ENCODE measurements around the gene CYP4A11. TPM values are rescaled to one million over a fixed set of nuclear protein-coding genes. Genes with fewer than 3 reads are reported as not detected.
"Not testable (repeated sequence)": the region's sequence is repeated elsewhere in the genome, so short reads cannot be mapped to it uniquely, and the experiment has no call there.

CYP4A11 gene, protein sequence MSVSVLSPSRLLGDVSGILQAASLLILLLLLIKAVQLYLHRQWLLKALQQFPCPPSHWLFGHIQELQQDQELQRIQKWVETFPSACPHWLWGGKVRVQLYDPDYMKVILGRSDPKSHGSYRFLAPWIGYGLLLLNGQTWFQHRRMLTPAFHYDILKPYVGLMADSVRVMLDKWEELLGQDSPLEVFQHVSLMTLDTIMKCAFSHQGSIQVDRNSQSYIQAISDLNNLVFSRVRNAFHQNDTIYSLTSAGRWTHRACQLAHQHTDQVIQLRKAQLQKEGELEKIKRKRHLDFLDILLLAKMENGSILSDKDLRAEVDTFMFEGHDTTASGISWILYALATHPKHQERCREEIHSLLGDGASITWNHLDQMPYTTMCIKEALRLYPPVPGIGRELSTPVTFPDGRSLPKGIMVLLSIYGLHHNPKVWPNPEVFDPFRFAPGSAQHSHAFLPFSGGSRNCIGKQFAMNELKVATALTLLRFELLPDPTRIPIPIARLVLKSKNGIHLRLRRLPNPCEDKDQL
- total RNA-seq = not detected in 3 replicates
- long read RNA-seq = 0 reads

DNA sequence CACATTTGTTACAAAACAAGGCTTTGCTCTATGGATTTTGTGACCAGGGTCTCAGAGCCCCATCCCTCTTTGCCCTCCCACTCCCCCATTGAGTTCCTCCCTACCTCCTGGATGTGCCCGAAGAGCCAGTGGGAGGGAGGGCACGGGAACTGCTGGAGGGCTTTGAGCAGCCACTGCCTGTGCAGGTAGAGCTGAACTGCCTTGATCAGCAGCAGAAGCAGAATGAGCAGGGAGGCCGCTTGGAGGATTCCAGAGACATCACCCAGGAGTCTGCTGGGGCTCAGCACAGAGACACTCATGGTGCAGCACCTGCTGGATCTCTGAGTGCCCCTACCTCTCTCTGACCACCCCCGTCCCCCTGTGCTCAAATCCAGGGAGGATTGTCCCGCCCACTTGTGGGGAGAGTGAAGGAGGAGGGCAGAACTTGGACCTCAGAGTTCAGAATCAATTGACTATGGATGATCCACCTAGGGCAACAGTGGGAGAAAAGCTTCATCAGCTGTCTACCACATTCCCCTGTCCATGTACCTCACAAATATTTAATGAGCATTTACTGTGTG lies at the start of gene CYP4A11:
TSS of gene CYP4A11 (minus strand) at position 342 of the 560 bp plus-strand sequence. CDS start at position 299, 43 bp downstream.
- Mint-ChIP-seq H3K9me3 (ENCODE audit: low read depth) (no peaks in the 10 kb centered on the region), H3K27ac (ENCODE audit: unreplicated experiment) (no peak within 1 kb of the TSS), H3K27me3 (ENCODE audit: low read depth) (peaks cover 8% of the 10 kb centered on the region)

DNA sequence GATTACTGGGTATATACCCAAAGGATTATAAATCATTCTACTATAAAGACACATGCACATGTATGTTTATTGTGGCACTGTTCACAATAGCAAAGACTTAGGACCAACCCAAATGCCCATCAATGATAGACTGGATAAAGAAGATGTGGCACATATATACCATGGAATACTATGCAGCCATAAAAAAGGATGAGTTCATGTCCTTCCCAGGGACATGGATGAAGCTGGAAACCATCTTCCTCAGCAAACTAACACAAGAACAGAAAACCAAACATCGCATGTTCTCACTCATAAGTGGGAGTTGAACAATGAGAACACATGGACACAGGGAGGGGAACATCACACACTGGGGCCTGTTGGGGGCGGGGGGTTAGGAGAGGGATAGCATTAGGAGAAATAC lies 49.3 kb upstream of the CYP4A11 start:
- peaks cover 27% of the 10 kb centered on the region for H3K27me3 Mint-ChIP-seq (ENCODE audit: low read depth)
- not testable (repeated sequence) for H3K27ac Mint-ChIP-seq (ENCODE audit: unreplicated experiment); H3K9me3 Mint-ChIP-seq (ENCODE audit: low read depth); H3K4me3 Mint-ChIP-seq (ENCODE audit: unreplicated experiment); DNase-seq (ENCODE audit: low spot score); H3K4me1 Mint-ChIP-seq (ENCODE audit: low read depth); H3K36me3 Mint-ChIP-seq (ENCODE audit: low read depth)

More for the DNA sequence above, at the start of gene CYP4A11:
- Mint-ChIP-seq H3K4me1 (ENCODE audit: low read depth) (no peaks in the 10 kb centered on the region), H3K36me3 (ENCODE audit: low read depth) (no peaks in the 10 kb centered on the region), H3K4me3 (ENCODE audit: unreplicated experiment) (no peak within 1 kb of the TSS)
- TF ChIP-seq, protein P1, sequence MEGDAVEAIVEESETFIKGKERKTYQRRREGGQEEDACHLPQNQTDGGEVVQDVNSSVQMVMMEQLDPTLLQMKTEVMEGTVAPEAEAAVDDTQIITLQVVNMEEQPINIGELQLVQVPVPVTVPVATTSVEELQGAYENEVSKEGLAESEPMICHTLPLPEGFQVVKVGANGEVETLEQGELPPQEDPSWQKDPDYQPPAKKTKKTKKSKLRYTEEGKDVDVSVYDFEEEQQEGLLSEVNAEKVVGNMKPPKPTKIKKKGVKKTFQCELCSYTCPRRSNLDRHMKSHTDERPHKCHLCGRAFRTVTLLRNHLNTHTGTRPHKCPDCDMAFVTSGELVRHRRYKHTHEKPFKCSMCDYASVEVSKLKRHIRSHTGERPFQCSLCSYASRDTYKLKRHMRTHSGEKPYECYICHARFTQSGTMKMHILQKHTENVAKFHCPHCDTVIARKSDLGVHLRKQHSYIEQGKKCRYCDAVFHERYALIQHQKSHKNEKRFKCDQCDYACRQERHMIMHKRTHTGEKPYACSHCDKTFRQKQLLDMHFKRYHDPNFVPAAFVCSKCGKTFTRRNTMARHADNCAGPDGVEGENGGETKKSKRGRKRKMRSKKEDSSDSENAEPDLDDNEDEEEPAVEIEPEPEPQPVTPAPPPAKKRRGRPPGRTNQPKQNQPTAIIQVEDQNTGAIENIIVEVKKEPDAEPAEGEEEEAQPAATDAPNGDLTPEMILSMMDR (IDR thresholded peaks at IDR 0.05) = no peak
- no peak for DNase-seq (ENCODE audit: low spot score)

DNA sequence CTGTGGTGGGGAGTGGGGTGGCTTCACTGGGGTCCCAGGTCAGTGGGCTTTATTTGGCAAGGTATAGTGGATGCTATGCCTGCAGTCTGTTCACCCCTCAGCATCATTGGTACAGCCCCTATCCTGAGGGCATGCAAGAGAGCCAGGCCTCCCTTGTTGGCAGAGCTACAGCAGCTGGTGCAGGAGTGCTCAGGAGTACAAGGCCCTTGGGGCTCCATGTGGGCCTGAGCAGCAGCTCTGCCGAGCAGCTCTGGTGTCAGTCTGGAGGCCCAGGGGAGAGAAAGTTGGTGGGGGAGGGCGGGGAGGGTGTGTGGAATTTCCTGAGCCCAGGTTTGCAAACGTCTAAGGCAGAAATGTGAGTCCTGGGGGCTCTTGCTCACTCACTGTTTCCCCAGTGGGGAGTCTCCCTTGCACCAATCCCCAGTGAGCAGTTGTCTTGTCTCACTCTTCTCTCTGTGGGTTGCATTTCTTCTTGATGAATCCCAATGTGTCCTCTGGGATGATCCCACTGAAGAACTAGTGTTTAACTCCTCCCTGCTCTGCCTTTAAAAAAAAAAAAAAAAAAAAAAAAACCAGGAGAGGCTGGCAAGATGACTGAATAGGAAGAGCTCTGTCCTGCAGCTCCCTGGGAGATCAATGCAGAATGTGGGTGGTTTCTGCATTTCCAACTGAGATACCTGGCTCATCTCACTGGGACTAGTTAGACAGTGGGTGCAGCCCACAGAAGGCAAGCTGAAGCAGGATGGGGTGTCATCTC lies 42.7 kb upstream of the CYP4A11 start:
- Mint-ChIP-seq H3K27ac (ENCODE audit: unreplicated experiment) (no peak overlapping the region), H3K36me3 (ENCODE audit: low read depth) (peaks cover 2% of the 10 kb centered on the region), H3K4me3 (ENCODE audit: unreplicated experiment) (no peak overlapping the region), H3K9me3 (ENCODE audit: low read depth) (peaks cover 23% of the 10 kb centered on the region), H3K4me1 (ENCODE audit: low read depth) (no peaks in the 10 kb centered on the region), H3K27me3 (ENCODE audit: low read depth) (peaks cover 24% of the 10 kb centered on the region)
- TF ChIP-seq, protein P1 (IDR thresholded peaks at IDR 0.05) = no peak
- peak; percentile 25 for DNase-seq (ENCODE audit: low spot score)

DNA sequence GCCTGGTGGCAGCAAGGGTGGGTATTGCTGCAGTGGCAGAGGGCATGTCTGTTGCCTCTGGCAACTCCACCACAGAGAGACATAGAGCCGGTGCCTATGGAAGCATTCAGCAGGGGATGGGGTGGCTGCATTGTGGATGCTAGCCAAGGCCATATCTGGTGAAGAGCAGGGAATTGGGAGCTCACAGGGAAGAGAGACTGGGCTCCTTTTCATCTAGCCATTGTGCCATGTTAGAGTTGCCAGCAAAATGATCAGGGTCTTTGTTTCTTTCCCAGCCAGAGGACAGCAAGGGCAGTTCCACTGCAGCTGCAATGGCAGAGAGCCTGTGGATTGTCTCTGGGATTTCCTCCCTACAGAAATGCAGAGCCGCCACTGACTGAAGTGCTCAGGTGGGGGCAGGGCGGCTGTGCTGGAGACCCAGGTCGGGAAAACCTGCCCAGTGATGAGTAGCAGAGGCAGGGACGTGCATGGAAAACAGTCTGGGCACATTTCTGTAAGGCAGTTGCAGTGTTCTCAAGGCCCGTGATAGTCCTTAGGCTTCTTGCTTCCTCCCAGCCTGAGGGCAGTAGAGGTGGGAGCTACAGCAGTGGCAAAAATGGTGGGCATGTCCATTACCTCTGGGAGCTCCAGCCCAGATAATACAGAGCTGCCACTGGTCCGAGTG lies 42.0 kb upstream of the CYP4A11 start:
- peak; percentile 27 for DNase-seq (ENCODE audit: low spot score)
- Mint-ChIP-seq H3K4me3 (ENCODE audit: unreplicated experiment) (no peak overlapping the region), H3K27ac (ENCODE audit: unreplicated experiment) (peak overlapping the region; percentile 25), H3K4me1 (ENCODE audit: low read depth) (no peaks in the 10 kb centered on the region), H3K9me3 (ENCODE audit: low read depth) (peaks cover 23% of the 10 kb centered on the region), H3K27me3 (ENCODE audit: low read depth) (peaks cover 26% of the 10 kb centered on the region), H3K36me3 (ENCODE audit: low read depth) (peaks cover 2% of the 10 kb centered on the region)
- TF ChIP-seq, protein P1 (IDR thresholded peaks at IDR 0.05) = no peak

DNA sequence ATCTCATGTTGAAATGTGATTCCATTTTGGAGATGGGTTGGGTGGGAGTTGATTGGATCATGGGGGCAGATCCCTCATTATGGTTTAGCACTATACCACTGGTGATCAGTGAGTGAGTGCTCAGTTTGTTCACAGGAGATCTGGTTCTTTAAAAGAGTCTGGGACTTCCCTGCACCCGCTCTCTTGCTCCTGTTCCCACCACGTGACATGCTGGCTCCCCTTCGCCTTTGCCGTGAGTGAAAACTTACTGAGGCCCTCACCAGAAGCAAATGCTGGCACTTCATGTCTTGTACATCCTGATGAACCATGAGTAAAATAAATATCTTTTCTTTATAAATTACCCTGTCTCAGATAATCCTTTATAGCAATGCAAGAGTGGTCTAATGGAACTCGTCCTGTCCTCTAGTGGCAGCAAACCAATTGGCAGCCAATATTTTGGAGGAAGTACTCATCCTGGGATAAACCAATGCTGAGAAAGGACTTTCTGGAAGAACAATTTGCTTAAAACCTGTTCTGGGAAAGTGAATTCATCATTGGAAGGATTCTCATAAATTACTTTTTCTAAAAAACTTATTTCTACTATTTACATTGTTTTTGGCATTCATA lies 27.8 kb upstream of the CYP4A11 start:
- no peak overlapping the region for H3K27ac Mint-ChIP-seq (ENCODE audit: unreplicated experiment)
- H3K27me3 Mint-ChIP-seq (ENCODE audit: low read depth) = peaks cover 7% of the 10 kb centered on the region
- no peak overlapping the region for H3K4me3 Mint-ChIP-seq (ENCODE audit: unreplicated experiment)
- no peaks in the 10 kb centered on the region for H3K36me3 Mint-ChIP-seq (ENCODE audit: low read depth)
- H3K9me3 Mint-ChIP-seq (ENCODE audit: low read depth) = peaks cover 7% of the 10 kb centered on the region
- H3K4me1 Mint-ChIP-seq (ENCODE audit: low read depth) = no peaks in the 10 kb centered on the region
- TF ChIP-seq, protein P1 (IDR thresholded peaks at IDR 0.05) = no peak
- no peak for DNase-seq (ENCODE audit: low spot score)

DNA sequence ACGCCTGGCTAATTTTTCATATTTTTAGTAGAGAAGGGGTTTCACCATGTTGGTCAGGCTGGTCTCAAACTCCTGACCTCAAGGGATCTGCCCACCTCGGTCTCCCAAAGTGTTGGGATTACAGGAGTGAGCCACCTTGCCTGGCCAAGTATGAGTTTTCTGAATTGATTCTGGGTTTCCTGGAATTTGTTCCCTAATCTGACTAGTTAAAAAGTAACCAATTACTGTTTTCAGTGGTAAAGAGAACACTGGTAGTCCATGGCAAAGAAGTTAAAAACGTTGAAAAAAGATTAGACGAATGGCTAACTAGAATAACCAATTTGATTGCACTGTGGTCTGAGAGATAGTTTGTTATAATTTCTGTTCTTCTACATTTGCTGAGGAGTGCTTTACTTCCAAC lies 21.0 kb upstream of the CYP4A11 start:
- not testable (repeated sequence) for H3K27ac Mint-ChIP-seq (ENCODE audit: unreplicated experiment); H3K4me1 Mint-ChIP-seq (ENCODE audit: low read depth); H3K4me3 Mint-ChIP-seq (ENCODE audit: unreplicated experiment); H3K36me3 Mint-ChIP-seq (ENCODE audit: low read depth); H3K9me3 Mint-ChIP-seq (ENCODE audit: low read depth); DNase-seq (ENCODE audit: low spot score); H3K27me3 Mint-ChIP-seq (ENCODE audit: low read depth)

All from chondrocyte (in vitro differentiated cells).